Smooth muscle cell (in vitro differentiated cells): ENCODE results near the gene CACNB1. TPM values are rescaled to one million over a fixed set of nuclear protein-coding genes. Genes with fewer than 3 reads are reported as not detected.

Source experiments
- DNase-seq: peaks from one replicate; lab custom pipeline; 2025; ENCODE audit not compliant: unreplicated experiment; lab: John Stamatoyannopoulos, UW
- H2AFZ ChIP-seq: fragments of 200-600 bp; sonication (generic); 2 replicates; pipeline ENCODE4 v1.6.0; 2016; ENCODE audit warnings: antibody characterized with exemption, low read depth, mild to moderate bottlenecking
- H3F3A ChIP-seq: fragments of 200-600 bp; sonication (generic); 2 replicates; pipeline ENCODE4 v1.6.0; 2017; ENCODE audit warnings: antibody characterized with exemption, low read depth
- H3K27ac ChIP-seq: fragments of 200-600 bp; sonication (generic); 2 replicates; pipeline ENCODE4 v1.5.1; 2016; ENCODE audit warnings: low read depth, mild to moderate bottlenecking
- H3K27me3 ChIP-seq: fragments of 200-600 bp; sonication (generic); 2 replicates; pipeline ENCODE4 v1.6.1; 2016; ENCODE audit warnings: low read depth, mild to moderate bottlenecking
- H3K36me3 ChIP-seq: fragments of 200-600 bp; sonication (generic); 2 replicates; pipeline ENCODE4 v1.5.1; 2016; ENCODE audit warnings: low read depth
- H3K4me1 ChIP-seq: fragments of 200-600 bp; sonication (generic); 2 replicates; pipeline ENCODE4 v1.5.1; 2016; ENCODE audit warnings: low read depth
- H3K4me2 ChIP-seq: fragments of 200-600 bp; sonication (generic); 2 replicates; pipeline ENCODE4 v1.6.0; 2016; ENCODE audit warnings: mild to moderate bottlenecking
- H3K4me3 ChIP-seq: fragments of 200-600 bp; sonication (generic); 2 replicates; pipeline ENCODE4 v1.5.1; 2016; ENCODE audit warnings: mild to moderate bottlenecking
- H3K79me2 ChIP-seq: fragments of 200-600 bp; sonication (generic); 2 replicates; pipeline ENCODE4 v1.6.0; 2016; ENCODE audit warnings: low read depth, mild to moderate bottlenecking
- H3K9ac ChIP-seq: fragments of 200-600 bp; sonication (generic); 2 replicates; pipeline ENCODE4 v1.6.0; 2016; ENCODE audit warnings: low read depth
- H3K9me3 ChIP-seq: fragments of 200-600 bp; sonication (generic); replicated peaks from 2 replicates; pipeline ENCODE4 v1.5.1; 2016; ENCODE audit warnings: low read depth
- H4K20me1 ChIP-seq: fragments of 200-600 bp; sonication (generic); 2 replicates; pipeline ENCODE4 v1.6.0; 2016; ENCODE audit warnings: low read depth
- WGBS: methylation state at CpG from one replicate; pipeline ENCODE4 v1.1.7; 2016; ENCODE audit warnings: low lambda C conversion rate; 5-methylcytosine and 5-hydroxymethylcytosine counted together
- polyA plus RNA-seq: library from polyadenylated mRNA; unstranded; fragments of >200 nt; fragmentation: Nextera tagmentation; extraction: Ambion mirVana; gene quantifications from 2 replicates; pipeline ENCODE4 v1.2.1, GENCODE V29; 2016
- total RNA-seq: library from RNA; depleted of rRNA; stranded (reverse); fragments of >200 nt; gene quantifications from 2 replicates; pipeline ENCODE4 v1.2.3, GENCODE V29; 2014
- TF ChIP-seq, protein P1 (sequence below): fragments of 200-600 bp; sonication (generic); IDR thresholded peaks from 2 replicates; pipeline ENCODE4 v1.5.1; 2017; ENCODE audit warnings: borderline replicate concordance, mild to moderate bottlenecking, antibody characterized with exemption; ENCODE audit not compliant: insufficient read depth, poor library complexity, severe bottlenecking

CACNB1 gene
- 4.3 and 9.2 TPM in 2 replicates for total RNA-seq
- polyA plus RNA-seq, result 7.1 and 18.8 TPM in 2 replicates

DNA sequence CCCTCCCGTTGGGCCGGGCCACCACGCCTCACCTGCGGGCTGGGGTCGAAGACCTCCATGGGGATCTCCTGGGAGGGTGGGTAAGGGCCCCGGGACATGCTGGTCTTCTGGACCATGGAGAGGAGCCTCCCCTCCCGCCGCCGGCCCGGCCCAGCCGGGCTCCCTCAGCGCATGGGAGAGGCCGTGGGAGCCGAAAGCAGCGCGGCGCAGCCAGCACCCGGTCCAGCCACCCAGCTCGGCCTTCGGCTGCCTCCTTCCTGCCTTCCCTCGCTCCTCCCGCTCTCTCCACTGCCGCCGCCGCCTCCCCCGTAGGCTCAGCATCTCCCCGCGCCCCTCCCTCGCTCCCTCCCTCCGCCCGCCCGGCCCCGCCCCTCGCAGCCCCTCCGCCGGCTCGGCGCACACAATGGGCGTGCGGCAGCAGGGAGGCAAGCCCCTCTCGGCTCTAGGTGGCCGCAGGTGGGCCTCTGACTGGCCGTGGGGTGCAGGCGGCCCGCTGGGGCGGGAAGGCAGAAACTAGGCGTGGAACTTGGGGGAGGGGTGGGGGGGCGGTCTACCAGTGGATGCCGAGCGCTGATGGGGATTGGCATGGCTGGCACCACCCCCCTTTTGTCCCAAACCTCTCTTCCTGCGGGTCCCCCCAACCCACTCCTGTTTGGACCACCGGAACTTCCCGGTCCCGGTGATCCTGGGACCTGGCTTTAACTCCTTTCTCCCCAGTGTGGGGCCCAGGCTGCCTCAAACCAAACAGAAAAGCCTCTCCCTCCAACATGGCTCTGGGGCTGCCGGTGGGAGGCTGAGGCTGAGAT, at the start of gene CACNB1:
Gene CACNB1, minus strand, starts transcription at position 290 of the 806 bp plus-strand sequence. Its CDS starts 174 bp downstream, at position 116.
- TF ChIP-seq, protein P1, sequence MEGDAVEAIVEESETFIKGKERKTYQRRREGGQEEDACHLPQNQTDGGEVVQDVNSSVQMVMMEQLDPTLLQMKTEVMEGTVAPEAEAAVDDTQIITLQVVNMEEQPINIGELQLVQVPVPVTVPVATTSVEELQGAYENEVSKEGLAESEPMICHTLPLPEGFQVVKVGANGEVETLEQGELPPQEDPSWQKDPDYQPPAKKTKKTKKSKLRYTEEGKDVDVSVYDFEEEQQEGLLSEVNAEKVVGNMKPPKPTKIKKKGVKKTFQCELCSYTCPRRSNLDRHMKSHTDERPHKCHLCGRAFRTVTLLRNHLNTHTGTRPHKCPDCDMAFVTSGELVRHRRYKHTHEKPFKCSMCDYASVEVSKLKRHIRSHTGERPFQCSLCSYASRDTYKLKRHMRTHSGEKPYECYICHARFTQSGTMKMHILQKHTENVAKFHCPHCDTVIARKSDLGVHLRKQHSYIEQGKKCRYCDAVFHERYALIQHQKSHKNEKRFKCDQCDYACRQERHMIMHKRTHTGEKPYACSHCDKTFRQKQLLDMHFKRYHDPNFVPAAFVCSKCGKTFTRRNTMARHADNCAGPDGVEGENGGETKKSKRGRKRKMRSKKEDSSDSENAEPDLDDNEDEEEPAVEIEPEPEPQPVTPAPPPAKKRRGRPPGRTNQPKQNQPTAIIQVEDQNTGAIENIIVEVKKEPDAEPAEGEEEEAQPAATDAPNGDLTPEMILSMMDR, result no peak
- Histone ChIP-seq H2AFZ (peak within 1 kb of the TSS; percentile 76), H3K27ac (no peak within 1 kb of the TSS), H3K79me2 (peaks cover 42% of the 10 kb centered on the region), H3K4me3 (peak within 1 kb of the TSS; percentile 88), H4K20me1 (peaks cover 34% of the 10 kb centered on the region), H3K36me3 (no peaks in the 10 kb centered on the region), H3F3A (peaks cover 15% of the 10 kb centered on the region), H3K9ac (peak within 1 kb of the TSS; percentile 25), H3K9me3 (no peaks in the 10 kb centered on the region), H3K27me3 (no peaks in the 10 kb centered on the region), H3K4me1 (peaks cover 40% of the 10 kb centered on the region), H3K4me2 (peak within 1 kb of the TSS; percentile 98)
- 7% methylated on average over 11 of the region's 55 CpGs for WGBS
- peak; percentile 46 for DNase-seq

DNA sequence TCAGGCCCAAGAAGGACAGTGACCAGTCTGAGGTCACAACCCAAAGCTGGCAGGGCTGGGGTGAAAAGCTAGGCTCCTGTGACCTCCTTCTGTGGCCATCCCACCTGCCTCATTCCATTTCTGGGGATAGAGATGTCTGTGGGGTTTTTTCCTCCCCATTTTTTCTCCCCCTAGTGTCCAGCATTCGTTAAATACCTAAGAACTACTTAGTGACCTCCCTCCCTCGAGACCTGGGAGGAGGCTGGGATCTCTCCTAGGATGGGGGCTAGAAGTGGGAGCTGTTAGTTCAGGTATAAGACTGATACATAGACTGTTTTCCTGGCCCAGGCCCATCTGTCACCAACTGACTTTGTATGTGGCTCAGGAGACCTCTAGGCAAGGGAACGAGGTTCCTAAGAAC, 48.8 kb upstream of the CACNB1 start:
- TF ChIP-seq, protein P1, result no peak
- Histone ChIP-seq H3K9ac (no peak overlapping the region), H3K4me1 (no peaks in the 10 kb centered on the region), H4K20me1 (no peaks in the 10 kb centered on the region), H3K9me3 (no peaks in the 10 kb centered on the region), H3K4me3 (no peak overlapping the region), H3K27me3 (no peaks in the 10 kb centered on the region), H2AFZ (no peak overlapping the region), H3F3A (no peaks in the 10 kb centered on the region), H3K36me3 (no peaks in the 10 kb centered on the region), H3K79me2 (no peaks in the 10 kb centered on the region), H3K27ac (no peak overlapping the region), H3K4me2 (no peak overlapping the region)
- DNase-seq, result no peak
- 48% methylated on average over 3 of the region's 3 CpGs for WGBS

DNA sequence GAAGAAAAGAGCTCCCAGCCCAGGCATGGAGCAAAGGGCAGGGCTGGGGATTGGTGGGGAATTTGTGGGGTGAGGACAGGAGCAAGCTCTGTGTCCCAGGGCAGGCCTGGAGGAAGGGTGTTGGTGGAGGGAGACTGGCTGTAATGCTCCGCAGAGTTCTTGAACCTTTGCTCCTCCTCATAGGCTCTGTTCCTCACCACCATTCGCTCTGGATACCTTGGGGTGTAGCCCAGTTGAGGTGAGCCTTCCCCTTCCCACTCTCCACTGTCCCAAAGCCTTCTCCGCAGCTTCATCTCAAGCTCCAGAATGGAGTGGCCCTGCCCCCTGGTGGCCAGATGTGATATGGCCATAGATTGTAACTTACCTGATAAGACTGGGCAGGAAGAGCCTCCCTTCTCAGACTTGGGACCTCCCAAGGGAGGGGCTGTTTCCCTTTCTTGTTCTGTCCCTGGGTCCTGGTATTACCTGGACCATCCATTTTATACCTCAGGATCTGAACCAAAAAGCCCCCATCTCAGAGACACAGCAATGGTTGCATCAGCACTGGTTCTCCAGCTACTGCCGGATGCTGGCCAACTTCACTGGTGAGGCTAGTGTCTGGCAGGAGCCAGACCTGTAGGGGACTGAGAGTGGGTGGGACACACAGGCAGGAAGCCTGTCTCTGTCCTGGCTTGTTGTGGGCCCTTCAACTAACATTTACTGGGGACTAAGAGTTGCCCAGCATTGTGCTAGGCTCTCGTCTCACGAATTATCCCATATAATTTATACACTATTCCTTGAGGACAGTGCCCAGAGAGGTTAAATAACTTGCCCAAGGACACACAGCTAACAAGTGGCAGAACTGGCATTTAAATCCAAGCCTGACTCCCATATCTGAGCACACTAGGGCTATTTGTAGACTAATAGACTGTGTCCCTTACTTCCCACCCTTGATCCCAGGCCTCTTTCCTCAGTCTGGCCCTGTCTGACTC, 47.4 kb upstream of the CACNB1 start:
- no peaks in the 10 kb centered on the region for H3K36me3 ChIP-seq
- H2AFZ ChIP-seq, result no peak overlapping the region
- H3K9ac ChIP-seq, result no peak overlapping the region
- WGBS, result 43% methylated on average over 6 of the region's 6 CpGs
- H3K79me2 ChIP-seq, result no peaks in the 10 kb centered on the region
- H3K4me2 ChIP-seq, result no peak overlapping the region
- no peaks in the 10 kb centered on the region for H3K9me3 ChIP-seq
- TF ChIP-seq, protein P1, result peak; percentile 93
- no peaks in the 10 kb centered on the region for H3F3A ChIP-seq
- H3K4me3 ChIP-seq, result no peak overlapping the region
- H3K27me3 ChIP-seq, result peaks cover under 1% of the 10 kb centered on the region
- H4K20me1 ChIP-seq, result no peaks in the 10 kb centered on the region
- DNase-seq, result peak; percentile 65
- no peak overlapping the region for H3K27ac ChIP-seq
- H3K4me1 ChIP-seq, result no peaks in the 10 kb centered on the region
